HG03558 (cell line): ENCODE results near the gene FADS1.

Experiments used
- ATAC-seq: cut with Tn5 transposase; IDR thresholded peaks from one replicate; pipeline ENCODE4 v1.9.1; 2021; ENCODE audit warnings: moderate number of reproducible peaks; ENCODE audit not compliant: unreplicated experiment; ENCODE audit errors: extremely low read depth

Gene FADS1

GRCh38 chr11:61780581-61781162 lies 36.1 kb downstream of the FADS1 start:
- no peak for ATAC-seq

- no peak for ATAC-seq
Measured at GRCh38 chr11:61779666-61780525, 36.9 kb downstream of the FADS1 start.

GRCh38 chr11:61778920-61779650 lies 37.7 kb downstream of the FADS1 start:
- no peak for ATAC-seq

GRCh38 chr11:61778357-61778886 lies 38.4 kb downstream of the FADS1 start:
- ATAC-seq = no peak

GRCh38 chr11:61777234-61778090 lies 39.3 kb downstream of the FADS1 start:
- no peak for ATAC-seq

- no peak for ATAC-seq
Measured at GRCh38 chr11:61776561-61777075, 40.2 kb downstream of the FADS1 start.

- ATAC-seq = no peak
Measured at GRCh38 chr11:61775606-61776554, 40.9 kb downstream of the FADS1 start.

- ATAC-seq = no peak
Measured at GRCh38 chr11:61775106-61775505, 41.7 kb downstream of the FADS1 start.

GRCh38 chr11:61774411-61774810 lies 42.4 kb downstream of the FADS1 start:
- no peak for ATAC-seq

- ATAC-seq = no peak
Measured at GRCh38 chr11:61773809-61774208, 43.0 kb downstream of the FADS1 start.

- no peak for ATAC-seq
Measured at GRCh38 chr11:61773356-61773755, 43.4 kb downstream of the FADS1 start.

- no peak for ATAC-seq
Measured at GRCh38 chr11:61771985-61772455, 44.8 kb downstream of the FADS1 start.

- no peak for ATAC-seq
Measured at GRCh38 chr11:61771195-61771894, 45.5 kb downstream of the FADS1 start.

- no peak for ATAC-seq
Measured at GRCh38 chr11:61769946-61770683, 46.7 kb downstream of the FADS1 start.

GRCh38 chr11:61769169-61769920 lies 47.5 kb downstream of the FADS1 start:
- ATAC-seq = no peak

- no peak for ATAC-seq
Measured at GRCh38 chr11:61768376-61769076, 48.3 kb downstream of the FADS1 start.
